ENCODE data around the gene OPN5. TPM values are rescaled to one million over a fixed set of nuclear protein-coding genes. Genes with fewer than 3 reads are reported as not detected.

The OPN5 gene
- total RNA-seq, 1 donor from 2014 or later, result not detected

- intact Hi-C loops (cut with DNase I), result loop anchor here (2.0 kb wide), 1 partner anchor 150 kb away; no protein-coding TSS in a partner anchor
- DNase-seq (no peak), ATAC-seq (ENCODE audit: poor library complexity) (peak; percentile 87)
Measured at GRCh38 chr6:47780510-47781356, 1.1 kb upstream of the OPN5 start.

DNA sequence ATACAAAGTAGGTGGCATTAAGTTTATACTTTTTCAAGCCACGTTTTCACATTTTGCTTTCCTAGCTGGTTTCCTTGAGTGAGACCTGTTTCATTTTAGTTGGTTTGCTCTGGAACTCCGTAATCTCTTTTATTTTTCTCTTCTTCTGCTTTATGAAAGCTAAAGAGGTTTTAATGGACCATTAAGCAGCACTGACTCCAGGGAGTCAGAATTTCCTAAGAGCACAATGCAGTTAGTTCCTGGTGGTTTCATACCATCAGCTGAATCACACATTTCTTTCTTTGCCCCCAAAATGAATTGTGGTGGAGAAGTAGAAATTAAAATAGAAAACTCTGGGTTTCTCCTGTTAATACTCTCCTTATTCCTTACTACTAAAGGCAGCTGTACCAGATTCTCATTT lies 3.4 kb downstream of the OPN5 start:
- no peak for DNase-seq
- no peak for ATAC-seq (ENCODE audit: poor library complexity)
- intact Hi-C loops (cut with DNase I), result loop anchor here (5.0 kb wide), 2 partner anchors 373 to 1627 kb away; no protein-coding TSS in a partner anchor

GRCh38 chr6:47787620-47788497 lies 6.0 kb downstream of the OPN5 start:
- ATAC-seq (ENCODE audit: poor library complexity), result peak; percentile 69
- peak; percentile 64 for DNase-seq
- intact Hi-C loops (cut with DNase I), result loop anchor here (5.0 kb wide), 2 partner anchors 376 to 1624 kb away; no protein-coding TSS in a partner anchor

GRCh38 chr6:47788498-47788884 lies 6.7 kb downstream of the OPN5 start:
- ATAC-seq (ENCODE audit: poor library complexity), result no peak
- intact Hi-C loops (cut with DNase I), result loop anchor here (5.0 kb wide), 2 partner anchors 376 to 1624 kb away; no protein-coding TSS in a partner anchor

DNA sequence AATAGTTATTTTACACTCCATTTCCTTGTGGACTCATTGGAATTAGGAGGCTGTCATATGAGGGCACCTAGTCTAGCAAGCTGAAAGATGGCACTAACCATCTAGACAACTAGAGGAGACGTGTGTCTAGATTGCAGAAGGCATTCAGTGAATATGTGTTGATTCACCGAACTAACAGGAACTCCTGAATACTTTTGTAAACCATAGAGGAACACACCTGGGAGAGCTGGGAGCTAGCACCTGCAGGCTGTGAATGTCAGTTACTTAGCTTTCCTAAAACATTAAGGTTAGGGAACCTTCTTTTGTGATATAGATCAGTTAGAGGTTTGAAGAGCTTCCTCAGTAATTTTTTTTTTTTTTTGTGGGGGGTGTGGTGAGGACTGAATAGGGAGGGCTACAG lies 7.7 kb downstream of the OPN5 start:
- intact Hi-C loops (cut with DNase I), result loop anchor here (5.0 kb wide), 2 partner anchors 377 to 1623 kb away; no protein-coding TSS in a partner anchor

More at GRCh38 chr6:47788498-47788884, 6.7 kb downstream of the OPN5 start:
- DNase-seq, result no peak

GRCh38 chr6:47792216-47792733 lies 10.4 kb downstream of the OPN5 start:
- DNase-seq, result no peak
- intact Hi-C loops (cut with DNase I), result no loop called here
- ATAC-seq (ENCODE audit: poor library complexity), result no peak

More for the DNA sequence above, 7.7 kb downstream of the OPN5 start:
- DNase-seq, result no peak
- ATAC-seq (ENCODE audit: poor library complexity), result no peak

- DNase-seq (no peak), ATAC-seq (ENCODE audit: poor library complexity) (no peak)
- intact Hi-C loops (cut with DNase I), result no loop called here
Measured at GRCh38 chr6:47794577-47795135, 12.8 kb downstream of the OPN5 start.

GRCh38 chr6:47801984-47802383 lies 20.2 kb downstream of the OPN5 start:
- no peak for DNase-seq
- intact Hi-C loops (cut with DNase I), result no loop called here
- no peak for ATAC-seq (ENCODE audit: poor library complexity)

DNA sequence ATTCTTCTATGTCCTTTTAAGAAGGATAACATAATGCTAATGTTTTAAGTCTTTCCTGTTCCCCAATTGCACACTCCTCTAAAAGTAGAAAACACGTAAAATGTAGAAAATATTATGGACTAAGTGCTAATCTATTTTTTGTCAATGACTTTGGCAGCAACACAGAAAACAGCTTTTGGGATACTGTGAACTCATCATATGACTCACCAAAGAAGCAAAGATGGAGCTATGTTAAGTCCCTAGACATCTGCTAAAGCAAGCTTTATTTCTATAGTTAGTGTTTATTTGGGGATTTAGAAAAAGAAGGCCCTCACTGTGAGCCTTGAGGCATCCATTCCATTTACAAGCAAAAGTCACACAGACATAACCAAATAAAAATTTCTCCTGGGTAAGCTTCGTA lies 23.0 kb downstream of the OPN5 start:
- intact Hi-C loops (cut with DNase I), result no loop called here
- ATAC-seq (ENCODE audit: poor library complexity), result no peak
- no peak for DNase-seq

GRCh38 chr6:47809873-47810272 lies 28.0 kb downstream of the OPN5 start:
- ATAC-seq (ENCODE audit: poor library complexity) (no peak), DNase-seq (no peak)
- intact Hi-C loops (cut with DNase I), result no loop called here

GRCh38 chr6:47810885-47811284 lies 29.1 kb downstream of the OPN5 start:
- intact Hi-C loops (cut with DNase I), result no loop called here
- DNase-seq (no peak), ATAC-seq (ENCODE audit: poor library complexity) (no peak)

GRCh38 chr6:47811443-47811842 lies 29.6 kb downstream of the OPN5 start:
- intact Hi-C loops (cut with DNase I), result no loop called here
- no peak for ATAC-seq (ENCODE audit: poor library complexity)
- no peak for DNase-seq

DNA sequence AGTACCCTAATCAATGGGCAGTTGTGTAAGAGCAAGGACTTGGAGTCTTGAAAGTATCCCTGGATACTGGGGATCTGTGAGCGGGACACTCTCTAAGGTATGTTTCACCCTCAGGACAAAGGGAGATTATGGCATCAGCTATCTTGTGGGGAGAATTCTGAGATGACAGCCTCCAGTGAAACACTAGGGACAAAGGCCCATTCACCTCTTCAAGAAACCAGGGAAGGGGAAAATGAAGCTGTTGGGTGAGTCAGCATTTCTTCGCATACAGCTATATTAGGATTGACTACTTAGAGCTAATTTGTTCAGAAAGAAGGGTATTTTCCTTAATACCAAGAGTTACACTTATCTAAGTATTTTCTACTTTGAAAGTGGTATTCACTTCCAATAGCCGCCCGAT lies 35.9 kb downstream of the OPN5 start:
- intact Hi-C loops (cut with DNase I), result no loop called here
- ATAC-seq (ENCODE audit: poor library complexity), result no peak
- DNase-seq, result no peak

GRCh38 chr6:47819461-47819860 lies 37.6 kb downstream of the OPN5 start:
- DNase-seq (no peak), ATAC-seq (ENCODE audit: poor library complexity) (no peak)
- intact Hi-C loops (cut with DNase I), result no loop called here

GRCh38 chr6:47822856-47823554 lies 41.2 kb downstream of the OPN5 start:
- DNase-seq (no peak), ATAC-seq (ENCODE audit: poor library complexity) (no peak)
- intact Hi-C loops (cut with DNase I), result no loop called here

DNA sequence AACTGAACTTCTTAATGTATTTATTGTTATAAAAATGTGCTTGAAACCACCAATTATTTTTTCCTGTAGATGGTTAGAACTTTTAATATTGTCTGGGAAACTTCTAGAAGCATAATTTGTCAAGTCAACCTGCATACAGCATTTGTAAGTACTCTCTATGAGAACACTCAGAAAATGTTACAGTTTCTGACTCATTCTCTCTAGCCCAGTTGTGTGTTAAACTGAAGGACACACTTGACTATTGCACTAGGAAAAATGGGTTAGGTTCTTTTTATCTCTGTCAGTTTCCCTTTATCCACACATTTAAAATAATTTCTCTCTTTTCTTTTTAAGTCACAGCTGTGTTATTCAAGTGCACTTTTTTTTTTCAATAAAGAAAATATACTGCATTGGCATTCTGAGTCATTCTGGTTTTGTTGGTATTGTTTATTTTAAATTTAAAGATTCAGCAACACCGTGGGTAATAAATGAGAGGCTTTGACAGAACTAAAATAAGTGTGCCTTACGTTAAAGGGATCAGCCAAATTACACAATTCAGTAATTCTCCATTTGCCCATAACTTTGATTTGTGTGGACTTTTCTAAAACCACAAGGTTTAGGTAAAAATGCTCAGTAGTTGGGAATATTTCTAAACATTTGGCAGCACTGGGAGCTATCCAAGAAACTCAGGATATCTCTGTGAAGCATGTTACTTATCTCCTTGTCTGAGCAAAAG lies 50.7 kb downstream of the OPN5 start:
- DNase-seq, result no peak
- intact Hi-C loops (cut with DNase I), result no loop called here
- ATAC-seq (ENCODE audit: poor library complexity), result no peak

DNA sequence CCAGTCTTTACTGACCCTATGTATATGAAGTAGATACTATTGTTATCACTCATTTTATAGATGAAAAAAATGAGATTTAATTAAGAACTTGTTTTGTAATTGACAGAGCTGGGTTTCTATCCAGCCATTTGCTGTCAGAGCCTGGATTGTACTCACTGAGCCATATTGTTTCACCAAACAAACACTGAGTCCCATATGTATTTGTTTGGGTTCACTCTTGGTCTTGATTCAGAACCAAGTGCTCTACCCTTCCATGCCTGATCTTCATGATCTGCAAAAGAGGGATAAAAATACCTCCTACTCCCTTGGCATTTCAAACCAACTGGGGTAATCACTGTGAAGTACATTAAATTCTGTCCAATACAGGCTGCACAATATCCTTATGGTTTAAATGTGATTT lies 52.4 kb downstream of the OPN5 start:
- no peak for DNase-seq
- intact Hi-C loops (cut with DNase I), result no loop called here
- no peak for ATAC-seq (ENCODE audit: poor library complexity)

DNA sequence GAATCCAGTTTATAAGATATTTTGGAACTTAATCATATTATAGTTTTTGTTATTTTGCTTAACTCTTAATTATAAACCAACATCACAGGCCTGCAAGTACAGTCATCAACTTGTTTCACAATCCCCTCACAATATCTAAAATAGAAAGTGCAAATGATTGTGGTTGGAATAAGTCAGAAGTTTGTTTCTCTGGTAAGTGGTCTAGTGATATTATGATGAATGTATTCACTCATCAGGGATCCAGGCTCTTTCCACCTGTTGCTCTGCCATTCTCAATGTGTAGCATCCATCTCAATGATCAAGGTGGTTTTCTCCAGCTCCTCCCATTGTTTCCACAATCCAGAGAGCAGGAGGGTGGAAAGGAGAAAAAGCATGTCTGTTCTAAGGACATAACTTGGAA lies 54.2 kb downstream of the OPN5 start:
- DNase-seq, result no peak
- ATAC-seq (ENCODE audit: poor library complexity), result no peak
- intact Hi-C loops (cut with DNase I), result no loop called here

Data from Right ventricle myocardium superior (tissue), 1 donor.